GM12874 (cell line): ENCODE results near the gene NLE1.

Source experiments
- TF ChIP-seq, protein P1 (sequence below): IDR thresholded peaks from 2 replicates; pipeline ENCODE4 v1.5.1; 2011; ENCODE audit warnings: low read depth, mild to moderate bottlenecking, control low read depth, low read length, moderate library complexity; ENCODE audit not compliant: insufficient read depth

NLE1 gene

GRCh38 chr17:35095741-35096140, 46.4 kb downstream of the NLE1 start:
- TF ChIP-seq, protein P1, sequence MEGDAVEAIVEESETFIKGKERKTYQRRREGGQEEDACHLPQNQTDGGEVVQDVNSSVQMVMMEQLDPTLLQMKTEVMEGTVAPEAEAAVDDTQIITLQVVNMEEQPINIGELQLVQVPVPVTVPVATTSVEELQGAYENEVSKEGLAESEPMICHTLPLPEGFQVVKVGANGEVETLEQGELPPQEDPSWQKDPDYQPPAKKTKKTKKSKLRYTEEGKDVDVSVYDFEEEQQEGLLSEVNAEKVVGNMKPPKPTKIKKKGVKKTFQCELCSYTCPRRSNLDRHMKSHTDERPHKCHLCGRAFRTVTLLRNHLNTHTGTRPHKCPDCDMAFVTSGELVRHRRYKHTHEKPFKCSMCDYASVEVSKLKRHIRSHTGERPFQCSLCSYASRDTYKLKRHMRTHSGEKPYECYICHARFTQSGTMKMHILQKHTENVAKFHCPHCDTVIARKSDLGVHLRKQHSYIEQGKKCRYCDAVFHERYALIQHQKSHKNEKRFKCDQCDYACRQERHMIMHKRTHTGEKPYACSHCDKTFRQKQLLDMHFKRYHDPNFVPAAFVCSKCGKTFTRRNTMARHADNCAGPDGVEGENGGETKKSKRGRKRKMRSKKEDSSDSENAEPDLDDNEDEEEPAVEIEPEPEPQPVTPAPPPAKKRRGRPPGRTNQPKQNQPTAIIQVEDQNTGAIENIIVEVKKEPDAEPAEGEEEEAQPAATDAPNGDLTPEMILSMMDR, result no peak

- TF ChIP-seq, protein P1, result no peak
Measured at GRCh38 chr17:35094902-35095301, 47.2 kb downstream of the NLE1 start.

- TF ChIP-seq, protein P1, result no peak
Measured at GRCh38 chr17:35089586-35090296, 52.4 kb downstream of the NLE1 start.

GRCh38 chr17:35088881-35089585, 53.1 kb downstream of the NLE1 start:
- TF ChIP-seq, protein P1, result peak; percentile 87

GRCh38 chr17:35088356-35088880, 53.7 kb downstream of the NLE1 start:
- TF ChIP-seq, protein P1, result no peak

GRCh38 chr17:35087731-35088355, 54.3 kb downstream of the NLE1 start:
- TF ChIP-seq, protein P1, result no peak

DNA sequence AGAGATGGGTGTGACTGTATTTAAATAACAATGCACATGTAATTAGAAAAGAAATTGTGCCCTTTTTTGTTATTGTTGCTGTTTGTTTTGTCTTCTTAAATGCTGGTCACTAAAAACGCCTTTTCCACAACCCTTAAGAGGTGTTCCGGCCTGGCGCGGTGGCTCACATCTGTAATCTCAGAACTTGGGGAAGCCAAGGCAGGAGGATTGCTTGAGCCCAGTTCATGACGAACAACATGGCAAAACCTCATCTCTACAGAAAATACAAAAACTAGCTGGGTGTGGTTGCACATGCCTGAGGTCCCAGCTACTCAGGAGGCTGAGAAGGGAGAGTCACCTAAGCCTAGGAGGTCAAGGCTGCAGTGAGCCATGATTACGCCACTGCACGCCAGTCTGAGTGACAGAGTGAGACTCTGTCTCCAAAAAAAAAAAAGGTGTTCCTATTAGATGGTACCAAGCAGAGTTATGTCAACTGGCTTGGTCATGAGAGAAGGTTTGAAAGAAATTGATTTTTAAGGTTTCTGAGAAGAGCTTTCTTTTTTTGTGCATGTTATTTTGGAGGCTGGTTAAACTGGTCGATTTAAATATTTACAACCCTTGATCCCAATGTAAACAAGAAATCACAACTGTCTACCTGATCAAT, 55.1 kb downstream of the NLE1 start:
- TF ChIP-seq, protein P1, result no peak
